CD4-positive, alpha-beta T cell treated with Interleukin-4 for 4 hours (primary cell): ENCODE measurements around the gene DCLRE1B.

Experiments used
- DNase-seq: peaks from one replicate; pipeline ENCODE4 v3.0.0-alpha.2; 2020

DCLRE1B gene

DNA sequence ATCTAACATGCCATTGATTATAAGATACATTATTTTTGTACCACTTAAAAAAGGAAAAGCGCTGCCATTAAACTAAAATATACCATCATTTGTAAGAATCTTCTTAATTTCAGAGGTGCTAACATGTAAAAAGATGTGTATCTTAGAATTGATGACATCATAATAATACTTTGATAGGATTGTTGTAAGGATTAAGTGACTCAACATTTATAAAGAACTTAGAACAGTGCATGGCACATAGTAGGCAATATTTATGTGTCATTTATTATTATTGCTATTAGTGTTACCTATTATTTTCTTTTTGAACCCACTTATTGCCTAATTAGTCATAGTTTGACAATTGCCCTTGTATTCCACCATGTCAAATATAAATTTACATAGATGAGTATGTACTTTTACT is 45.8 kb downstream of the DCLRE1B start:
- no peak for DNase-seq

DNA sequence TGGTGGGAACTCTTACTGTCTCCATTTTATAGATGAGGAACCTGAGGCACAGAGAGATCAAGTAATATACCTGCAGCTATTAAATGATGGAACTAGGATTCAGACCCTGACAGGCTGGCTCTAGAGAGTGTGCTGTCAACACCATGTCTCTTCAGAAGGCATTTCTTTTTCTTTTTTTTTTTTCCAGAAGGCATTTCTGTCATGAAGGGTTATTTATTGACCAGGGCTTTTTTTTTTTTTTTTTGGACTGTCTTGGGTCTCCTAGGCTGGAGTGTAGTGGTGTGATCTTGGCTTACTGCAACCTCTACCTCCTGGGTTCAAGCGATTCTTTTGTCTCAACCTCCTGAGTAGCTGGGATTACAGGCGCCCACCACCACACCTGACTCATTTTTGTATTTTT is 46.6 kb downstream of the DCLRE1B start:
- DNase-seq: no peak

DNA sequence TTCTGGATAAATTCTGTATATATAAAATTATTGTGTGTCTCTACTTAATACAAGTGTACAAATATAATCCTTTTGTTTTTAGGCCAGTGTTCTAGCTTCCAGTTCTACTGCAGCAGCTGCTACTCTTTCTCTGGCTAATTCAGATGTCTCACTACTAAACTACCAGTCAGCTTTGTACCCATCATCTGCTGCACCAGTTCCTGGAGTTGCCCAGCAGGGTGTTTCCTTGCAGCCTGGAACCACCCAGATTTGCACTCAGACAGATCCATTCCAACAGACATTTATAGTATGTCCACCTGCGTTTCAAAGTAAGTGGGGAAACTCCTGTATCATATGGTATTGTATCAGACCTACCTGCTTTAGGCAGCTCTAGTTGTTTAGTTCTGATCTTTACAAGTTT is 52.9 kb downstream of the DCLRE1B start:
- DNase-seq: no peak

DNA sequence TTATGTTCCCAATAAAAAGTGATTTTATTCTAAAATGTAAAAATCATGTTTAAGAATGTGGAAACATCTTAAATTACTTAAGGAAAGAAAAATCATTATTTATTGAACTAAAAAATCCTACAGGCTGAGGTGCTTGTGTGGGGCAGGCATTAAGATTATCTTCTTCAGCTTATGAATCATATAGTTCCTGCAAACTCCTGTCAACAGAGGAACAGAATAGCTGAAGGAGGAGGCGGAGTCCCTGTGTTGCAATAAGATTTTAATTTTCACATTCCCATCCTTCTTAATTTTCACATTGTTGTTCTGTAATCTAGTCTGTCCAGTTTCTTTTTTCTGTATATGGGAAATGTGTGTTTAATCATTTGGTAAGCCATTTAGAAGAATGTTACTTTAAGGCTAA is 53.6 kb downstream of the DCLRE1B start:
- DNase-seq: no peak

DNA sequence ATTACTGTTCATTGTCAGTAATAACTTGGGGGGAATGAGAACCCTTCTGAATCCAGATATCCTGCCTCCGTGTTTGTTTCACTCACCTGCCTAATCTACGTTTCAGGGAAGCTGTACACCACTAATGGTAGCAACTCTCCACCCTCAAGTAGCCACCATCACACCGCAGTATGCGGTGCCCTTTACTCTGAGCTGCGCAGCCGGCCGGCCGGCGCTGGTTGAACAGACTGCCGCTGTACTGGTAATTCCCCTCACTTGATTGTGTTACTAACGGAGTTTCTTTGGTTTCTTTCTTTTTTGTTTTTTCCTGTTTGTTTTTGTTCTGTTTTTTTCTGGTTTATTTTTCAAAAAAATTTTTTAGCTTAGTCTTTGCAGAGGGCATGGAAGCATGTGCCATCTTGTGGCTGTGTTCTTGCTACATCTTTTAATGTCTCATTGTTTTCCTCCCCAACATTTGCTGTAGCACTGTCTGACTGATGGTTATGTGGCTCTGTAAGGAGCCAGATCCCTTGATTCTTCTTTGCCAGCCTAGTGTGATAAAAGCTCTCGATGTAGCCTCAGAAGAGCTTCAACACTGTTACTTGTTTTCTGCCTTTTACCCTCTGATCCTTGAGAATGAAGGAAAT is 58.3 kb downstream of the DCLRE1B start:
- no peak for DNase-seq
